ENCODE results near the gene MRPS33.
"Not testable (repeated sequence)": the region's sequence is repeated elsewhere in the genome, so short reads cannot be mapped to it uniquely, and the experiment has no call there.

The MRPS33 gene

GRCh38 chr7:141012044-141012685 lies 2.6 kb downstream of the MRPS33 start:
- DNase-seq: peak; percentile 58

- no peak for DNase-seq
Observed at GRCh38 chr7:141011443-141011842, 3.3 kb downstream of the MRPS33 start.

- DNase-seq: no peak
Observed at GRCh38 chr7:141003172-141004065, 11.3 kb downstream of the MRPS33 start.

- DNase-seq: no peak
Observed at GRCh38 chr7:141001546-141001945, 13.2 kb downstream of the MRPS33 start.

- no peak for DNase-seq
Observed at GRCh38 chr7:141001122-141001521, 13.6 kb downstream of the MRPS33 start.

- DNase-seq: no peak
Observed at GRCh38 chr7:140998715-140999114, 16.0 kb downstream of the MRPS33 start.

- no peak for DNase-seq
Observed at GRCh38 chr7:140992422-140992821, 22.3 kb downstream of the MRPS33 start.

GRCh38 chr7:140990193-140990962 lies 24.4 kb downstream of the MRPS33 start:
- DNase-seq: no peak

- DNase-seq: no peak
Observed at GRCh38 chr7:140989068-140989467, 25.7 kb downstream of the MRPS33 start.

GRCh38 chr7:140983802-140984201 lies 30.9 kb downstream of the MRPS33 start:
- no peak for DNase-seq

GRCh38 chr7:140982508-140982907 lies 32.2 kb downstream of the MRPS33 start:
- no peak for DNase-seq

GRCh38 chr7:140981951-140982350 lies 32.8 kb downstream of the MRPS33 start:
- DNase-seq: no peak

- DNase-seq: no peak
Observed at GRCh38 chr7:140977741-140978140, 37.0 kb downstream of the MRPS33 start.

GRCh38 chr7:140972876-140973829 lies 41.6 kb downstream of the MRPS33 start:
- DNase-seq: no peak

- no peak for DNase-seq
Observed at GRCh38 chr7:140972344-140972743, 42.4 kb downstream of the MRPS33 start.

GRCh38 chr7:140967438-140967837 lies 47.3 kb downstream of the MRPS33 start:
- DNase-seq: no peak

- no peak for DNase-seq
Observed at GRCh38 chr7:140966561-140967233, 48.1 kb downstream of the MRPS33 start.

GRCh38 chr7:140961117-140961516 lies 53.6 kb downstream of the MRPS33 start:
- no peak for DNase-seq

GRCh38 chr7:140956997-140957396 lies 57.8 kb downstream of the MRPS33 start:
- DNase-seq: not testable (repeated sequence)

Data from effector CD8-positive, alpha-beta T cell (primary cell).